Motor neuron (in vitro differentiated cells): ENCODE data around the gene FAM120A. TPM values are rescaled to one million over a fixed set of nuclear protein-coding genes. Genes with fewer than 3 reads are reported as not detected.

Experiments used
- ATAC-seq, 8 experiments: fragments of 200-7000 bp; cut with Tn5 transposase; replicated peaks in 6 of 8; 2 replicates each; pipeline ENCODE4 v1.8.0; 2021; ENCODE audit warnings: mild to moderate bottlenecking in 8 of 8, moderate library complexity in 8 of 8
- H3K27ac ChIP-seq, 2 donors: fragments of 250-450 bp; sonication (Bioruptor Pico); 2 replicates each; pipeline ENCODE4 v1.9.0; 2021; ENCODE audit warnings: antibody characterized with exemption in 2 of 2, mild to moderate bottlenecking in 2 of 2, moderate library complexity in 1 of 2
- H3K4me1 ChIP-seq, 2 donors: fragments of 250-450 bp; sonication (Bioruptor Pico); replicated peaks in 1 of 2; 2 replicates each; pipeline ENCODE4 v1.6.1; 2021; ENCODE audit warnings: antibody characterized with exemption in 2 of 2, mild to moderate bottlenecking in 2 of 2, moderate library complexity in 1 of 2
- H3K4me3 ChIP-seq, 5 donors: fragments of 250-450 bp; sonication (Bioruptor Pico); 2 replicates each; pipeline ENCODE4 v1.9.0; 2021; ENCODE audit warnings: antibody characterized with exemption in 5 of 5, mild to moderate bottlenecking in 5 of 5, moderate library complexity in 4 of 5
- WGBS, 10 experiments: fragments of 450-650 bp; shearing (Covaris generic); methylation state at CpG; one replicate each; pipeline ENCODE4 v1.0.0; 2022; 5-methylcytosine and 5-hydroxymethylcytosine counted together
- in situ Hi-C, 9 experiments: fragments of 400-800 bp; cut with MboI; loops; one replicate each; pipeline ENCODE4 v1.15.0; 2021; ENCODE audit warnings: low sequenced_read_pairs in 9 of 9, low pct_unique_long_range_greater_than_20kb in 2 of 9; ENCODE audit not compliant: unreplicated experiment in 9 of 9
- total RNA-seq, 8 experiments: library from RNA; unstranded; fragments of 300-600 nt; gene quantifications; 2 replicates each; pipeline versions ENCODE4 v1.2.3 to v1.2.4, GENCODE V29; 2022

The FAM120A gene
- total RNA-seq, 8 experiments from 2014 or later = 14.2 to 137 (median 33.7) TPM

GRCh38 chr9:93480728-93481324 lies 29.3 kb downstream of the FAM120A start:
- Histone ChIP-seq H3K4me1 (no peaks in the 10 kb centered on the region), H3K27ac (no peak overlapping the region), H3K4me3 (no peak overlapping the region)
- peak in 3 of 8 experiments; percentile 20 to 48 (median 38) for ATAC-seq
- 78 to 100% (median 100%) methylated on average over 1 to 6 of the region's 7 CpGs for WGBS, 10 experiments
- in situ Hi-C loops = no loop called here

GRCh38 chr9:93483497-93483896 lies 32.0 kb downstream of the FAM120A start:
- no peaks in the 10 kb centered on the region for H3K4me1 ChIP-seq
- H3K27ac ChIP-seq = no peak overlapping the region
- ATAC-seq = no peak
- in situ Hi-C loops = no loop called here
- H3K4me3 ChIP-seq = no peak overlapping the region
- WGBS, 10 experiments = 75 to 100% (median 98%) methylated on average over 1 to 2 of the region's 2 CpGs; no CpG with 5 or more reads in 2 of the 10 experiments

- Histone ChIP-seq H3K4me3 (no peak overlapping the region), H3K4me1 (no peaks in the 10 kb centered on the region), H3K27ac (no peak overlapping the region)
- in situ Hi-C loops = no loop called here
- WGBS, 10 experiments = 83 to 100% (median 100%) methylated on average over 1 of the region's 1 CpG; no CpG with 5 or more reads in 3 of the 10 experiments
- ATAC-seq = peak in 1 of 8 experiments; percentile 22
These were observed 34.8 kb downstream of the FAM120A start for GRCh38 chr9:93486268-93486667.

GRCh38 chr9:93488244-93488643 lies 36.8 kb downstream of the FAM120A start:
- no peak for ATAC-seq
- 81 to 100% (median 99%) methylated on average over 1 to 5 of the region's 5 CpGs for WGBS, 10 experiments
- Histone ChIP-seq H3K4me1 (no peaks in the 10 kb centered on the region), H3K27ac (no peak overlapping the region), H3K4me3 (no peak overlapping the region)
- in situ Hi-C loops = no loop called here

- Histone ChIP-seq H3K4me3 (no peak overlapping the region), H3K4me1 (no peaks in the 10 kb centered on the region), H3K27ac (no peak overlapping the region)
- in situ Hi-C loops = no loop called here
- ATAC-seq = no peak
- 70 to 100% (median 92%) methylated on average over 1 to 3 of the region's 3 CpGs for WGBS, 10 experiments
These were observed 40.2 kb downstream of the FAM120A start for GRCh38 chr9:93491593-93492232.

- Histone ChIP-seq H3K4me3 (no peak overlapping the region), H3K27ac (no peak overlapping the region), H3K4me1 (no peaks in the 10 kb centered on the region)
- WGBS, 10 experiments = 40 to 80% (median 60%) methylated on average over 1 to 2 of the region's 5 CpGs; no CpG with 5 or more reads in 5 of the 10 experiments
- in situ Hi-C loops = no loop called here
- peak in 3 of 8 experiments; percentile 37 to 61 (median 55) for ATAC-seq
These were observed 40.8 kb downstream of the FAM120A start for GRCh38 chr9:93492327-93492726.

GRCh38 chr9:93493949-93494348 lies 42.5 kb downstream of the FAM120A start:
- WGBS, 10 experiments = 84 to 97% (median 91%) methylated on average over 5 to 9 of the region's 12 CpGs; no CpG with 5 or more reads in 3 of the 10 experiments
- no peak overlapping the region for H3K4me3 ChIP-seq
- H3K4me1 ChIP-seq = no peaks in the 10 kb centered on the region
- ATAC-seq = no peak
- no peak overlapping the region for H3K27ac ChIP-seq
- in situ Hi-C loops = no loop called here

- 20 to 100% (median 54%) methylated on average over 1 to 3 of the region's 3 CpGs; no CpG with 5 or more reads in 6 of the 10 experiments for WGBS, 10 experiments
- ATAC-seq = peak in 3 of 8 experiments; percentile 19 to 76 (median 67)
- in situ Hi-C loops = no loop called here
These were observed 44.8 kb downstream of the FAM120A start for GRCh38 chr9:93496285-93496684.

GRCh38 chr9:93500571-93501298 lies 49.2 kb downstream of the FAM120A start:
- Histone ChIP-seq H3K4me1 (no peaks in the 10 kb centered on the region), H3K27ac (no peak overlapping the region), H3K4me3 (no peak overlapping the region)
- ATAC-seq = no peak
- in situ Hi-C loops = no loop called here
- WGBS, 10 experiments = 80 to 100% (median 95%) methylated on average over 1 to 4 of the region's 4 CpGs; no CpG with 5 or more reads in 2 of the 10 experiments

More at GRCh38 chr9:93496285-93496684, 44.8 kb downstream of the FAM120A start:
- Histone ChIP-seq H3K4me1 (no peaks in the 10 kb centered on the region), H3K4me3 (no peak overlapping the region), H3K27ac (no peak overlapping the region)

GRCh38 chr9:93501406-93501805 lies 49.9 kb downstream of the FAM120A start:
- Histone ChIP-seq H3K4me1 (no peaks in the 10 kb centered on the region), H3K4me3 (no peak overlapping the region), H3K27ac (no peak overlapping the region)
- 9 to 100% (median 81%) methylated on average over 1 to 3 of the region's 4 CpGs; no CpG with 5 or more reads in 1 of the 10 experiments for WGBS, 10 experiments
- in situ Hi-C loops = no loop called here
- peak in 1 of 8 experiments; percentile 72 for ATAC-seq

GRCh38 chr9:93503381-93503780 lies 51.9 kb downstream of the FAM120A start:
- H3K27ac ChIP-seq = no peak overlapping the region
- WGBS, 10 experiments = 93 to 100% (median 100%) methylated on average over 1 to 4 of the region's 4 CpGs; no CpG with 5 or more reads in 1 of the 10 experiments
- in situ Hi-C loops = no loop called here
- ATAC-seq = no peak
- H3K4me3 ChIP-seq = no peak overlapping the region
- no peaks in the 10 kb centered on the region for H3K4me1 ChIP-seq

- ATAC-seq = no peak
- Histone ChIP-seq H3K4me1 (no peaks in the 10 kb centered on the region), H3K4me3 (no peak overlapping the region), H3K27ac (no peak overlapping the region)
- WGBS, 10 experiments = 53 to 100% (median 85%) methylated on average over 1 to 4 of the region's 4 CpGs
- in situ Hi-C loops = no loop called here
These were observed 54.2 kb downstream of the FAM120A start for GRCh38 chr9:93505541-93506132.

- H3K4me3 ChIP-seq = no peak overlapping the region
- ATAC-seq = peak in 3 of 8 experiments; percentile 30 to 74 (median 45)
- WGBS, 10 experiments = 29 to 100% (median 89%) methylated on average over 1 to 2 of the region's 2 CpGs; no CpG with 5 or more reads in 5 of the 10 experiments
- H3K4me1 ChIP-seq = no peaks in the 10 kb centered on the region
- in situ Hi-C loops = no loop called here
- H3K27ac ChIP-seq = no peak overlapping the region
These were observed 56.3 kb downstream of the FAM120A start for GRCh38 chr9:93507768-93508167.
